AG04449 (cell line): ENCODE results near the gene KIF13A.
A peak's percentile ranks its signal among the peaks of the same experiment; 100 is the strongest.

Source experiments
- CTCF ChIA-PET: fragments of 350-600 bp; formaldehyde crosslinking; extraction: SDS; loops from one replicate; lab custom pipeline; 2021; ENCODE audit warnings: antibody characterized with exemption; lab: Yijun Ruan, JAX
- POLR2A ChIA-PET: fragments of 400-600, 350-600 bp; formaldehyde crosslinking; extraction: SDS; loops from one replicate; lab custom pipeline; 2020; ENCODE audit warnings: antibody characterized with exemption, inconsistent platforms; lab: Yijun Ruan, JAX
- DNase-seq: peaks from one replicate; pipeline ENCODE4 v3.0.0-alpha.2; 2010; ENCODE audit warnings: low read depth, low spot score
- H3K4me3 ChIP-seq: 2 replicates; pipeline ENCODE4 v1.5.1; 2011; ENCODE audit warnings: low read depth, mild to moderate bottlenecking, control low read depth, low read length
- TF ChIP-seq, protein P1 (sequence below): IDR thresholded peaks from one replicate; pipeline ENCODE4 v1.5.1; 2011; ENCODE audit warnings: mild to moderate bottlenecking, moderate library complexity, low read length, control low read depth, inconsistent platforms; ENCODE audit not compliant: insufficient read depth; ENCODE audit errors: missing control alignments

Gene KIF13A

DNA sequence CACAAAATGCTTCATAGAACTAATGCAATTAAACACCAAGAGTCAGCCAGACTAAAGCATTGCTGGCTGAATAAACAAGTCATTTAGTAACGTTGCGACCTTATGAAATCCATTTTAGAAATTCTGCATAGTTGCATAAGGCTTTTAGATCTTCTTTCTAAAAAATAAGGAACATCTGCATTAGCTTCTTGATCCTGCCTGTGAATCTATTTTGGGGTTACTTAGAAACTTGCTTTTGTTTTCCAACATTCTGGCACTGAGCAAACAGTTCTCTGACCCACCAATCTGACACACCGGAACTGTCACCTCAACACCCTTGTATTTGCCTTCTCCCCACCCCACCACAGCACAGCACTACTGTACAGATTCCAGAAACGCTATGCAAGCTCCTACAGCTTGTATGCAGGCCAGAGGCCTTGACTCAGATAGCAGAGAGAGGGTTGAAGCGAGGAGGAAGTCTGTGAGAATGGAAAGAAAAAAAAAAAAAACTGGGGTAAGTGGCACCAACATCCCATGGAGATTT lies 55.0 kb downstream of the KIF13A start:
- ChIA-PET POLR2A (interaction anchor here (0.7 to 0.9 kb wide), 2 partner anchors 10 to 61 kb away, joined by 3 read pairs; no protein-coding TSS in a partner anchor), CTCF (no interaction called here)
- no peak overlapping the region for H3K4me3 ChIP-seq
- peak; percentile 82 for DNase-seq
- TF ChIP-seq, protein P1, sequence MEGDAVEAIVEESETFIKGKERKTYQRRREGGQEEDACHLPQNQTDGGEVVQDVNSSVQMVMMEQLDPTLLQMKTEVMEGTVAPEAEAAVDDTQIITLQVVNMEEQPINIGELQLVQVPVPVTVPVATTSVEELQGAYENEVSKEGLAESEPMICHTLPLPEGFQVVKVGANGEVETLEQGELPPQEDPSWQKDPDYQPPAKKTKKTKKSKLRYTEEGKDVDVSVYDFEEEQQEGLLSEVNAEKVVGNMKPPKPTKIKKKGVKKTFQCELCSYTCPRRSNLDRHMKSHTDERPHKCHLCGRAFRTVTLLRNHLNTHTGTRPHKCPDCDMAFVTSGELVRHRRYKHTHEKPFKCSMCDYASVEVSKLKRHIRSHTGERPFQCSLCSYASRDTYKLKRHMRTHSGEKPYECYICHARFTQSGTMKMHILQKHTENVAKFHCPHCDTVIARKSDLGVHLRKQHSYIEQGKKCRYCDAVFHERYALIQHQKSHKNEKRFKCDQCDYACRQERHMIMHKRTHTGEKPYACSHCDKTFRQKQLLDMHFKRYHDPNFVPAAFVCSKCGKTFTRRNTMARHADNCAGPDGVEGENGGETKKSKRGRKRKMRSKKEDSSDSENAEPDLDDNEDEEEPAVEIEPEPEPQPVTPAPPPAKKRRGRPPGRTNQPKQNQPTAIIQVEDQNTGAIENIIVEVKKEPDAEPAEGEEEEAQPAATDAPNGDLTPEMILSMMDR = no peak

DNA sequence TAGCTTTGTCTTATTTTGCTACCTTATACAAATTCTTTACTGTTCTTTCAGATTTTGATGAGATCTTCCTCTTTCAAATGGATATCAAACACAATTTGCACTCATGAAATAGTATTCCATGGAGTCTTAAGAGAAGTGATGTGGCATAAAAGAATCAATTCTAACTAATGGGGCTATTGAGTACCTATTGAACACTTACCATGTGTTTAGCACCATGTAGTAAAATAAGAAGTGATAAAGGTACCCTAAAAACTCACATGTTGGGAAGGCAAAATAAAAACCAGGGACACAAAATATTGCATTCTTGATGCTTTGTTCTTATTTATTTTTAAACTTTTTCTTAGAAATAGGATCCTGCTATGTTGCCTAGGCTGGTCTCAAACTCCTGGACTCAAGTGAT lies 56.2 kb downstream of the KIF13A start:
- POLR2A ChIA-PET = no interaction called here
- TF ChIP-seq, protein P1 = no peak
- CTCF ChIA-PET = no interaction called here
- DNase-seq = no peak
- no peak overlapping the region for H3K4me3 ChIP-seq

DNA sequence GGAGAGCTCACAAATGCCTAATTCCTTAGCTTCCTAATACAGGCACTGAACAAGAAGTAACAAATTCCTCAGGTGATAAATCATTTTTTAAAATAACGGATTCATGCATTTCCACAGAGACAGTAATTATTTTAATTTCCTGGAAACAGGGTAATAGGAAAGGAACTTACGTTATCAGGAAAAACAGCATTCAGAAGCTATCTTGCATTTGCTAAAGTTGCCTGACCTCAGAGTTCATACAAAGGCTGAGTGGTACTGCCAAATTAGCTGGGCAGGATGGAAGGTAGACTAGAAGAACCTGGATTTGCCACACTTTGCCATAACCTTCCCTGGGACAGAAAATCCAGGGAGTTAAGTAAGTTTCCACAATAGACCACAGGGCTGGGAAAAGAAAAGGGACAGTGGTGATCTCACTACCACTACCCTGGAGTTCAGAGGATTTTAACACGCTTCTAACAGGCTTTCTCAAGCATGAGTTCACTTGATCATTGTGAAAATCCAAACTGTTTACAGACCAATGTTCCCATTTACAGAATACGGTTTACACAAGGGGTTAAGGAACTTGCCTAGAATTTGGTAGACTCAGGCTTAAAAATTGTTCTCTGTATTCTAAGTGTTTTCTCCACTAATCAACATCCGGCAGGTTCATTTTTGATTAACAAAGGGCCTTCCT lies 57.0 kb downstream of the KIF13A start:
- CTCF ChIA-PET = no interaction called here

DNA sequence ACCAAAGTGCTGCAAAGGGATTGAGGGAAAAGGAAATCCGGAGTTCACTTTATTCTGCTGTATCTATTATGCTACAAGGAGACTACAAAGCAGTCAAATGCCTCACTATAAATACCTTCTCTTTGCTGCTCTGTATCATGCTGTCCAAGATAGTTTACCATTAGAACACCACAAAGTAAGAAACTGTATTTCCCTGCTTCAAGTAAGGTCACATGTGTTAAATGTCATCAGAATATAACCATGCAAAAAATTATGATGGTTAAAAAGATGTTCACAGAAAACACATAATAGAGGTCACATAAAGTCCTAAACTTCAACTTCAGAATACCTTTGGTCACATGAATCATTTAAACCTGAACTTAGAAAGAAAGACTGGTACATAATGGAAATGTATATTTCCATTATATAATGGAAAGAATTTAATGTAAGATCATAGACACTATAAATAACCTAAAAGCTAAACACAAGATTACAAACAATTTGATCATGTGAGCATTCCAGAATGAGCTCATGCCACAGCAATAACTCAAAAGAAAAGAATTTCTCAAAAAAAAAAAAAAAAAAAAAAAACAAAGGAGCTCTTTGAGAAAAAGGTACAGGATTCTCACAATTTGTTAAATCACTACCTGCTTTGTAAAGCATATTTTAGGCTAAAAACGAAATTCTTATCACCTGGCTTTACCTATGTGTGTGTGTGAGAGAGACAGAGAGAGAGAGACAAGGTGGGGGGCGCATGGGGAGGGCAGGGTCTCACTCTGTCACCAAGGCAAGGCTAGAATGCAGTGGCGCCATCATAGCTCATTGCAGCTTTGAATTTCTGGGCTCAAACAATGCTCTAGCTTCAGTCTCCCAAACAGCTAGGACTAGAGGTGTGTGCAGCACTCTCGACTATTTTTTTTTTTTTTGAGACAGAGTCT lies 58.7 kb downstream of the KIF13A start:
- ChIA-PET POLR2A (interaction anchor here (0.6 to 1.3 kb wide), 4 partner anchors 12 to 49 kb away, joined by 3 to 4 read pairs (median 3); no protein-coding TSS in a partner anchor), CTCF (interaction anchor here (0.7 kb wide), 1 partner anchor 16 kb away, joined by 3 read pairs; no protein-coding TSS in a partner anchor)
- H3K4me3 ChIP-seq = no peak overlapping the region
- TF ChIP-seq, protein P1 = no peak
- no peak for DNase-seq

More for the DNA sequence above, 57.0 kb downstream of the KIF13A start:
- H3K4me3 ChIP-seq = no peak overlapping the region
- POLR2A ChIA-PET = no interaction called here
- TF ChIP-seq, protein P1 = no peak
- no peak for DNase-seq

DNA sequence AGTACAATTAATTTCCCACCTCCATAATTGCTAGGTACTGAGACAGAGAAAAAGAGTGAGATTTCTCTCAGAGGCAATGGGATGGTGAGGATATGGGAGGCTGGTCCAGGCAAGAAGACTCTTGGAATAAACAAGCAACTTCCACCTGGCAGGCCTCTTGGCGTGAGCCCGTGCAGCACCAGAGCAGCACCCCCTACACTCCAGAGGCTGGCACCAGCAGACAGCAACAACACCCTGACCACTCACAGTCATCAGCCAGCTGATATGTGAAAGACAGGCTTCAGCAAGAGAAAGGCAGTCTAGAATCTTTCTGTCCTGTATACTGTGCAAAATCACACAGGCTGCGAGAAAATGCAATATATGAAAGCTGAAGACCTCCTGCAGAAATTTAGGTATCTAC lies 59.7 kb downstream of the KIF13A start:
- POLR2A ChIA-PET = interaction anchor here (1.3 kb wide), 1 partner anchor 13 kb away, joined by 4 read pairs; no protein-coding TSS in a partner anchor
- H3K4me3 ChIP-seq = no peak overlapping the region
- TF ChIP-seq, protein P1 = no peak
- no peak for DNase-seq
- CTCF ChIA-PET = no interaction called here
